ENCODE measurements around the gene RS1.
A peak's percentile ranks its signal among the peaks of the same experiment; 100 is the strongest.

RS1 gene

DNA sequence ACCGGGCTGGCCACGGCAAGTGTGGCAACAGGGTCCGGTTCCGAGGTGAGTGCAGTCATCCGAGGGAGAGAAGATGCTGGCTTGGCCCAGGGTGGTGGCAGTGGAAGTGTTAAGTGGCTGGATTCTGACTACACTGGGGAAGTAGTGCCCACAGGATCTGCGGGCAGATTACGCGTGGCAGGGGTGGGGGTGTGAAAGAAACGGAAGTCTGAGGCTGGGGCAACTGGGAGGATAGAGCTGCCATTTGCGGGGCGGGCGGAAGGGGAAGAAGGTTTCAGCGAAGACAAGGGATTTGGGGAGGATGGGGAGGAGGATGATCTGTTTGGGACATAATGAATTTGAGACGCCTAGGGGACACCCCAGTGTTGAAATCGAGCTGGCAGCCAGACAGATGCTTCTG is 5.3 kb downstream of the RS1 start:
- DNase-seq = no peak

DNA sequence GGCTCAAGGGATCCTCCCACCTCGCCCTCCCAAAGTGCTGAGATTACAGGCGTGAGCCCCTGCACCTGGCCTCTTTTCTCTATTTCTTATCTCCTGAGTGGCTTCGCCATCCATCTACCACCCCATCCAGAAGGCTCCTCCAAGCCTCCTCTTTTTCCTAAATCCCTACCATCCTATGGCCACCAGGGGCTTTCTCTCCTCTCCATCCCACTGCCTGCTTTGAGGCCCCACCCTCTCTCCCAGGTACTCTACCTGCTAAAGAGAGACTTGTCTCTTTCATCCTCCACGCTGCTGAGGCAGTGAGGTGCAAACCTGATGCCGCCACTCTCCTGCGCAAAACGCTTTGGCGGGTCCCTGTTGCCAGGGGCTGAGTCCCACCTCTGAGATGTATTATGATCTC is 7.0 kb downstream of the RS1 start:
- no peak for DNase-seq

GRCh38 chrX:18661273-18661672 is 10.6 kb downstream of the RS1 start:
- DNase-seq = no peak

GRCh38 chrX:18654875-18655836 is 16.8 kb downstream of the RS1 start:
- DNase-seq = peak; percentile 4

- no peak for DNase-seq
Measured at GRCh38 chrX:18652636-18653035, 19.3 kb downstream of the RS1 start.

DNA sequence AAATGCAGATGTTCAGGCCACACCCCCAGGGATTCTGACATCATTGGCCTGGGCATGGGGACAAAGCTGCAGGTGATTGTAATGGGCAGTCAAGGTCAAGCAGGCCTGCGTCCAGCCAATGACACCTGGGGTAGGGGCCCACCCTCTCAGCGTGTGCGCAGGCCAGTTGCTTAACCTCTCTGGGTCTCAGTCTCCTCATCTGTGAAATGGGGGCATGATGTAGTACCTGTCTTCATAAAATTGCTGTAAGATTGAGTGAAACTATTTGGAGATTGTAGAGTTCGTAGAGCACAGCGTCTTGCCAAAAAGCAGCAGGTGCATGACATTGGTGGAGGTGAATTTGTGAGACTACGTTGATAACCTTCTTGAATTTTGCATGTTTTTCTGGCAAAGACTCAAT is 21.2 kb downstream of the RS1 start:
- no peak for DNase-seq

- no peak for DNase-seq
Measured at GRCh38 chrX:18649498-18649951, 22.4 kb downstream of the RS1 start.

- DNase-seq = no peak
Measured at GRCh38 chrX:18647621-18648020, 24.3 kb downstream of the RS1 start.

GRCh38 chrX:18643853-18644252 is 28.1 kb downstream of the RS1 start:
- DNase-seq = no peak

DNA sequence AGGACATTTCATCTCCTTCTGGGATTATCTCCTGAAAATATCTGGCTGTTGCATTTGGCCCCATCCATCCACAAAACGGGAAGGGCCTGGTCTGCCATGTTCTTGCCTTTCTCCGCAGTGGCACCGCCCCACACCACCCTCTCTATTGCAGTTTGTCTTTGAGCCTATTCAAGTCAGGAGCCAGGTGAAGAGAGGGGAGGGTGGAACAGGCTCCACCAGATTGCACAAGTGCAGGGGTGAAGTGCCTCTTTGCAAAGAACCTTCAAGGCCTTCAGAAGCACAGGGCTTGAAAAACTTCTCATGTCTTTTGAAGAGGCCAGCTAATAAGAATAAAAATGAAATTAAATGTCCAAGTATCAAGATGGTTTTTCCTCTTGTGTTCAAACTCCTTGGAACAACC is 28.7 kb downstream of the RS1 start:
- no peak for DNase-seq

GRCh38 chrX:18640686-18641085 is 31.2 kb downstream of the RS1 start:
- no peak for DNase-seq

DNA sequence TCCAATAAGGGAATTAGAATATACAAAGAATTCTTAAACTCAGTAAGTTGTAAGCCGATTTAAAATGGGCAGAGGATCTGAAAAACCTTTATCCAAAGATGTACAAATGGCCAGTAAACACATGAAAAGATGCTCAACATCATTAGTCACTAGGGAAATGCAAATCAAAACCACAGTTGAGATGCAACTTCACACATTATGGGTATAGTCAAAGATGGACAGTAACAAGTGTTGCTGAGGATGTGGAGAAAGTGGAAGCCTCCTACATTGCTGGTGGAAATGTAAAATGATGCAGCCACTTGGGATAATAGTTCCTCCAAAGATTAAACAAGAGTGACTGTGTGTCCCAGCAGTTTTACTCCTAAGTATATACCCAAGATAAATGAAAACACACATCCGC is 32.6 kb downstream of the RS1 start:
- DNase-seq = no peak

DNA sequence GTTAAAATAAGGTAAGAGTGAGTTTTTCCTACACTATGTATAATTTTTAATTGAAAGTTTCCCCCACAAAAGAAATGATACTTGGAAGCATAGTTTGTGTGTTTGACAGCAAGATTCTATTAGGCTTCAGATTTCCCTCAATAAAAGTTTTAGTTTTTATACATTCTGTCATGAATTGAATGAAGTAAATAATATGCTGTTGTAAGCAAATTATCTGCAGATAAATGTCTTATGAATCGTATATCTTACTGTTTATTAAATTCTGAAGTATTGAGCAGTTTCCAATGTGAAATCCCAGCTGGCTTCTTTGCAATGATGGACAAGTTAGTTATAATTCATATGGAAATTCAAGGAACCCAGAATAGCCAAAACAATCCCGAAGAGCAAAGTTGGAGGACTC is 33.5 kb downstream of the RS1 start:
- no peak for DNase-seq

GRCh38 chrX:18630934-18631333 is 41.0 kb downstream of the RS1 start:
- no peak for DNase-seq

- DNase-seq = no peak
Measured at GRCh38 chrX:18624599-18624998, 47.3 kb downstream of the RS1 start.

DNA sequence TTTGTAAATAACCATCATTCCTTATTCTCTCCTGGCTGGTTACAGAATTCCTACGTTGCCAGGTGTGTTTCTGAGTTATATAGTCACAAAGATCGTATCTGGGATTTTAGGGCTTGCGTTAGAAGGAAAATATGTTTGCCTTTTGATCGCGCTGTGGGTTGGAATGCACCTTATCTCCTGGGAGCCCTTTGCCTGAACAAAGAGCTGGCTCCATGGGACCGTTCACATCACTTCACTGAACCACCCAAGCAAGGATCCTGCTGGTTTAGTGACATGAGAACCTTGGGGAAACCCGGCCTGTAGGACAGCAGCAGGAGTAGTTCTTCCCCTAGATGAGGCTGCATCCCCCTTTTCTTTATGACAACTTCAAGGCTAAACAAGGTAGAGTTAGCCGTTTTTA is 51.6 kb downstream of the RS1 start:
- DNase-seq = no peak

- no peak for DNase-seq
Measured at GRCh38 chrX:18619288-18619687, 52.6 kb downstream of the RS1 start.

GRCh38 chrX:18617407-18617750 is 54.5 kb downstream of the RS1 start:
- DNase-seq = no peak

GRCh38 chrX:18616688-18617406 is 55.1 kb downstream of the RS1 start:
- DNase-seq = no peak

DNA sequence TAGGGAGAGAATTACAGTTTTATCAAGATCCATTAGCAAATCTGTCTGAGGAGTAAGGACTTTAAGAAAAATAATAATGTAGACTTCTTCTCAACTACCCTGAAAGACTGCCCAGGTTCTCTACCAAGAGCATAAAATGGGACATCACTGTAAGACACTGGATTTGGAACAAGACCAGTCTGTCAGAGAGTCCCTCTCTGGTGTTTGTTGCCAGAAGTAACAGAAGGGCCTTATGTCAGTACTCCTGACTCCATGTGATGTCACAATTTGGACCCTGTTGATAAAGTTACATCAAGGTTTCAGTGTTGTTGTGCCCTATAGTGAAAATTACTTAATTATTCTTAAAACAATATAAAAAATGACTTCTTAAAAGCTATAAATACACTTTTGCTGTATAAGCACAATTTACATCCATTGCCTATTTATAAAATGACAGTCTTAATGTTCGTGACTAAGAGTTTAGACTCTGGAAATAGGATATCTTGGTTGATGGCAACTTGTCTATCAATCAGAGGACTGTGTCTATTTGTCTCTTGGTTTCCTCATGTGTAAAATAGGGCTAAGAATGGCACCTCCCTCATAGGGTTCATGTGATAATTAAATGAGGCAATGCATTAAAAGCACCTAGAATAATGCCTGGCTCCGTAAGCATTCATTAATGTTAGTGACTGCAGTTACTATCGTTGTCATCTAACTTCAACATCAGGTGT is 57.8 kb downstream of the RS1 start:
- no peak for DNase-seq

DNA sequence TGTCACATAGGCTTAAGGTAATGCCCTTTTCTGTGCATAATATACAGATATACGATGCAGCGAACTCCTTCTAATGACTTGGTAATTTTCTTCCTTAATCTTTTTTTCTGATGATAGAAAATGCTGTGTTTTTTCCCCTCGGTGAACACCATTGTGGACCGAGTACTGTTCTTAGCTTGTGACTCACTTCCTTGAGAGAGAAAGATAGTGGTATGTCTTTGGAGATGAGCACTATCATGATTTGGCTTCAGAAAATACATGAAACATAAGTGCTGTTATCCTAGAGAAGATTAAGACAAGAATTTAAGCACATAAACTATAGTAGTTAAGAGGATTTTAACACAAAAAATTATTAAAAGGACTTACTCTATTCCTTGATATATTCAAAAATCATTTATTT is 63.9 kb downstream of the RS1 start:
- no peak for DNase-seq

GRCh38 chrX:18598413-18598812 is 73.5 kb downstream of the RS1 start:
- DNase-seq = no peak

DNA sequence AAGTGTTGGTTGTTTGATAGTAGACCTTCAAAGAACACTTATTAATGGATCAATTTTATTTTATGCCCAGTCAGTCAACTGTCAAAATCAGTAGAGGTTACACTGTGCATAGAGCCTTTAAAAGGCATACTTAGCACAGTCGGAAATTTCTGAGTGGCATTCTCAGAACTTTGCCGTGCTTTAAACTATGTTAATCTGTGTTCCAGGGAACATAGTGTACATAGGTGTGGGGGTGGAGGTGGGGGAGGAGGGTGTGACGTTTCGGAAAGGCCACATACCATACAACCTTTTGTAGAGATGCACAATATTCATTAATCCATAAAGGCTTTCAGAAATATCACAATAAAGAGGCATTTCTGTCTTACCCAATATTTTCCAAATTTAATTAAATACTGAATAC is 75.8 kb downstream of the RS1 start:
- no peak for DNase-seq

GRCh38 chrX:18594079-18594478 is 77.8 kb downstream of the RS1 start:
- no peak for DNase-seq

All from NCI-H1048 (cell line).